ENCODE results near the gene FPR2. TPM values are rescaled to one million over a fixed set of nuclear protein-coding genes. Genes with fewer than 3 reads are reported as not detected.
"Not testable (repeated sequence)": the region's sequence is repeated elsewhere in the genome, so short reads cannot be mapped to it uniquely, and the experiment has no call there.

Gene FPR2
- total RNA-seq, 1 donor from 2014 or later, result 0.59 TPM

DNA sequence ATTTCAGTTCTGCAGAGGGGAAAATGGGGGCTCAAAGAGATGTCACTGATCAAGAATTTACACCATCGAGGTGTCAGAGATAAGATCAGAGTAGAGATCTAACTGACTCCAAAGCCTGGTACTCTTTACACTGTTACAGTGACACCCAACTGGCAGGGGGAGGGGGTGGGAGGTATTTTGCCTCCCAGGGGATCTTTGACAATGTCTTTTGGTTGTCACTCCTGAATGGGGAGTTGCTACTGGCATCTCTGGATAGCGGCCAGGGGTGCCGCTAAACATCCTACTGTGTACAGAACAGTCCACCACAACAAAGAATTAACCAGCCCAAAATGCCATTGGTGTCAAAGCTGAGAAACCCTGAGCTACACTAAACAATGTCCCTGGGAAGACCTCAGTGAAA is 37.1 kb downstream of the FPR2 start:
- DNase-seq (no peak), ATAC-seq (ENCODE audit: poor library complexity) (no peak)
- intact Hi-C loops (cut with DNase I), result no loop called here

DNA sequence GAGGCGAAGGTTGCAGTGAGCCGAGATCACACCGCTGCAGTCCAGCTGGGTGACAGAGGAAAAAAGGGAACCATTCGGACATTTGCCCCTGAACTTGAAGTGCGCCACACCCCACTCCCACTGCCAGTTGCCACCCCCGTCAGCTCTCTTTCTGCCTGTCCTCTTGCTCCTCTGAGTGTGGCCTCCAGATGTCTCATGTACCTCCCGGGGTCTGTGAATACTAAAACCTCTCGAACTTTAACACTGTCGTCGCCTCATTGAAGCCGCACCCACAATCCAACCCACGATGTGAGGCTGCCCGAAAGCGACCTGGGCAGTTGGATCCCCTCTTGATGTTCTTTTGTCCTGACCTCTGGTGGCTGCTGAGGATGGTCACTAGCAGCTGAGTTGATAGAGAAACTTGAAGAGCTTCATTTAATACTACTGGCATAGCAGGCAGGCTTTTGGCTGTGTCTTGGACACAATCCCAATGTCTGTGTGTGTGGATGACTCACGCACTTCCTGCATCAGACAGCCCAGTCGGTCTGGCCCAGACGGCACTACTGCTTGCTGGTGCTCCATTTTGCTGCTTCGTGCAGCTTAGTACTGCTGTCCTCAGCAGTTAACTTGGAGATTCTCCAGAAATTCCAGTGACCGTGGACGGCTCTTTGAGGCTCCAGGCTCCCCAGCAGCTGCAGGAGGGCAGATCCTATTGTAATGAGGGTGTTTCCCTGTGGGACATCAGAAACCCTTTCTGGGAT is 38.2 kb downstream of the FPR2 start:
- ATAC-seq (ENCODE audit: poor library complexity) (peak; percentile 93), DNase-seq (peak; percentile 92)
- intact Hi-C loops (cut with DNase I), result no loop called here

DNA sequence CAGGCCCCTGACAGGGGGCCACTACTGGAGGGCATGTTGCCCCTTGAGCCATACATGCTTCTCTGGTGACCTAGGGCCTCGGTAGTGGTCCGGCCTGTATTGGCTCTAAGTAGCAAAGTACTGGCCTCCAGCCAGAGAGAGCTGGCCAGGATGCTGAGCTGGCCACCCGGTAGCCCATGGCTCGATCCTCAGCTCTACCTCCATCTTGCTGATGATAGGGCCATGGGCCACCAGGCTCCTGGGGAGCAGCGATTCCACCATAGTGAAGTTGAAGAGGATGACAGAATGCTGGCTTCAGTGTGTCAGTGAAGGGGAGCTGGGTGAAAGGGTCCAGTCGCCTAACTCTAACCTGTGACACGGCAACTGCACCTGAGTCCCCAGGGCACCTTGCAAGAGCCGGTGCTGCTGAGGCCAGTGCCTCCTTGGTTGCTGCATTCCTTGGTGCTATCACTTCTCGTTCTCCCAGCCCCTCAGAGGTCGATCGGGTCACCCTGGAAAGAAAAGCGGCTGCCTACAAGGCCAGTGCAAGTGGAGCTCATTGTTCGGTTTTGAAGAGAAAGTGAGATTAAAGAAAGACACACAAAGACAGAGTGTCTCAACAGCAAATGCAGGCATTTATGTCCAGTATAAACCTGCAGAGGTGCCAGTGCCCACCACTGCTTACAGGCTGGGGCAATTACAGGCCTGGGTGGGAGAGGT is 38.9 kb downstream of the FPR2 start:
- intact Hi-C loops (cut with DNase I), result no loop called here
- ATAC-seq (ENCODE audit: poor library complexity), result peak; percentile 42
- peak; percentile 69 for DNase-seq

DNA sequence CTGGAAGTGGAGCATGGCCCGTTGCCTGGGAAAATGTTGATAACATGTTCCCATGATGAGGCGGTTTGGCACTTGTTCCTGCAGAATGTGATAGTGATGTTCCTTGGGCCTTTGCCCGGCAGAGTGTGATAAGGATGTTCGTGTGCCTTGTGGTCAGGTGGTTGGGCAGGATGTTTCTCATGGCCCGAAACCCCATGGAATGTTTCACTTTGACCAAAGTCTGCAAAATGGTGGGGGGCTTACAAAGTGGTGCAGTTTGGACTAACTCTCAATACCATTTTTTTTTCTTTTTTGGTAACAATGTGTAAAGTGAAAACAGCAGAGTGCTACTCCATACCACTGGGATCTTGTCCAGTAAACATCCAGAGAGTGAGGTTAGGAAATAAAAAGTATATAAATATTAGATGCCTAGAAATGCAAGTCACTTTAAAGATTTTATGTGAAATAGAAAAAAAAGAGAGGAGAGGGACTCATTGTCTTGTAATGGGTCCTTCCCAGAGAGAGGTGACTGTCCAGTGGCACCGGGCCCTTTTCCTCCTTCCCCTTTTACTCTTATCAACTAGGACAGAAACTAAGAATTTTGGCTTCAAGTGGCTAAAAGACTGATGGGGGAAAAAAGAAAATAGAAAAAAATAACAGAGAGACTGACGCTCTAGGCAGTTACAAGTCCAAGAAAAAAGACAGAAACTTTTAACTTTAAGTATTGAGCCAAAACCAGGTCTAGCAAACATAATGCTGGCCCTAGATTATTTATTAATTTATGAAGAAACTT is 39.7 kb downstream of the FPR2 start:
- intact Hi-C loops (cut with DNase I), result no loop called here
- ATAC-seq (ENCODE audit: poor library complexity) (peak; percentile 86), DNase-seq (peak; percentile 89)

GRCh38 chr19:51802775-51803174 is 41.8 kb downstream of the FPR2 start:
- intact Hi-C loops (cut with DNase I), result no loop called here
- no peak for DNase-seq
- ATAC-seq (ENCODE audit: poor library complexity), result no peak

DNA sequence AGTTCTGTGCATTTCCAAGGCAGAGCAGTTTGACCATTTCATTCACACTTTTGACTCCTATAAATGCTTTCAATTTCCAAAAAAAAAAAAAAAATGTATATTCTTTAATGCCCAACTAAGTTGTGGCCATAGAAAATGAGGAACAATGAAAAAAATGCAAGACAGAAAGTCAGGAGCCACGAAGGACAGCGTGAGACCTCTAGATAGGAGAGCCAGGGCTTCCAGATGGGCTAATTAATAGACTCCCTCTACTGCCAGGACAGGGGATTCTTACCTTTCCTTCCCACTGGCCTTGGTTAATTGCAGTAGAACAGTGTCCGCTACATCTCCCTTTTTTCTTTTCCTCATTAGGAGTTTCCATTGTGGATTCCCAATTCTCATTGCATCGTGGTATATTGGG is 42.5 kb downstream of the FPR2 start:
- no peak for ATAC-seq (ENCODE audit: poor library complexity)
- intact Hi-C loops (cut with DNase I), result no loop called here

DNA sequence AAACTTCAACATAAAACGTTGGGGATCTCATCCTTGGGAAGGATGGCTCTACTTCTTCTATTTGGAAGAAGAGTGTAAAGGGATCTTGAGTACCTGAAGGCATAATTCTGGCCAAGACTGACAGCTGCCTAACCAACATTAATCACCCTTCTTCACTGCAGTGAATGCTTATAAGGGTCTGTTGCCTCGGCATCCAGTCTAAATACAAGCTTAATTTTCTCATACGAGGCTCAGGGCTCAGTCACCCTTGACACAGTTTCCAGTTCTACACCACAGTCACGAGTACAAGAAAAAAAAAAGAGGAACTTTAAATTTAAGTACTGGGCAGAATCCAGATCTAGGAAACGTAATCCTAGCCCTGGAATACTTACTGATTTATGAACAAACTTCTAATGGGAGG is 43.0 kb downstream of the FPR2 start:
- no peak for DNase-seq
- intact Hi-C loops (cut with DNase I), result no loop called here
- ATAC-seq (ENCODE audit: poor library complexity), result no peak

More for the DNA sequence above, 42.5 kb downstream of the FPR2 start:
- no peak for DNase-seq

- ATAC-seq (ENCODE audit: poor library complexity); intact Hi-C loops (cut with DNase I); DNase-seq: not testable (repeated sequence)
These were observed 43.8 kb downstream of the FPR2 start for GRCh38 chr19:51804789-51805188.

GRCh38 chr19:51805396-51805795 is 44.4 kb downstream of the FPR2 start:
- intact Hi-C loops (cut with DNase I); DNase-seq; ATAC-seq (ENCODE audit: poor library complexity): not testable (repeated sequence)

DNA sequence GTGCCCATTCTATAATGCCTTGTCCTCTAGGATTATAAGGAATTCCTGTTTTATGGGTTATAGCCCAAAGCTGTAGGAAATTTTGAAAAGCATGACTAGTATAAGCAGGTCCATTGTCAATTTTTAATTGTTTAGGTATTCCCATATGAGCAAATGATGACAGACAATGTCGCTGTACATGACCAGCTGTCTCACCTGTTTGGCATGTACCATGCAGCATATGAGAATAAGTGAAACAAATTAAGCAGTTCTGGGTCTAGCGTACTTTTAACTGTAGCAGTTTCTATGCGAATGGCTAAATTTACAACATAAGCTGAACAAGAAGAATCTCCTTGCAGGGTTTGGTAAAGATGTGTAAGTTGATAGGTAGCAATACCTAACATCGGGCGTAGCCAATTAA is 45.6 kb downstream of the FPR2 start:
- DNase-seq; ATAC-seq (ENCODE audit: poor library complexity); intact Hi-C loops (cut with DNase I): not testable (repeated sequence)

GRCh38 chr19:51807111-51807701 is 46.2 kb downstream of the FPR2 start:
- peak; percentile 19 for ATAC-seq (ENCODE audit: poor library complexity)
- no peak for DNase-seq
- intact Hi-C loops (cut with DNase I), result no loop called here

- ATAC-seq (ENCODE audit: poor library complexity), result no peak
- intact Hi-C loops (cut with DNase I), result no loop called here
These were observed 46.9 kb downstream of the FPR2 start for GRCh38 chr19:51807925-51808324.

GRCh38 chr19:51808333-51808986 is 47.5 kb downstream of the FPR2 start:
- DNase-seq (no peak), ATAC-seq (ENCODE audit: poor library complexity) (no peak)
- intact Hi-C loops (cut with DNase I), result no loop called here

More at GRCh38 chr19:51807925-51808324, 46.9 kb downstream of the FPR2 start:
- no peak for DNase-seq

DNA sequence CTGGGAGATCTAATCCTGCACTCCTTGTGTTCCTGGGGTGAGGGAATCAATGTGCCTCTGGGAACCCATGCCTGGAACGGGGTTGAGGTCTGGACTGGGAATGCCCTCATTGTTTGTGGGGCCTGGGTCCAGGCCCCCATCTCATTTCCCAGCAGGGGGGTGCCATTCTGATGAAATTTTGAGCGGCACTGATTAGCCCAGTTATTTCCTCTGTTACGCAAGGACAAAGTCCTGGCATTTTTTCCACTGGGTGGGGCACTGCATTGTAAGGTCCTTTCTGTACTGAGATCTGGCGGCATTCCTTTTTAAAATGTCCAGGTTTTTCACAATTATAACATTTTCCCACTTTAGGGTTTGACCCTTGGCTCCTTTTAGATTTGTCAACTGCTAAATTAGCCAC is 48.8 kb downstream of the FPR2 start:
- no peak for DNase-seq
- ATAC-seq (ENCODE audit: poor library complexity), result no peak
- intact Hi-C loops (cut with DNase I), result loop anchor here (10.0 kb wide), 1 partner anchor 95 kb away; no protein-coding TSS in a partner anchor

DNA sequence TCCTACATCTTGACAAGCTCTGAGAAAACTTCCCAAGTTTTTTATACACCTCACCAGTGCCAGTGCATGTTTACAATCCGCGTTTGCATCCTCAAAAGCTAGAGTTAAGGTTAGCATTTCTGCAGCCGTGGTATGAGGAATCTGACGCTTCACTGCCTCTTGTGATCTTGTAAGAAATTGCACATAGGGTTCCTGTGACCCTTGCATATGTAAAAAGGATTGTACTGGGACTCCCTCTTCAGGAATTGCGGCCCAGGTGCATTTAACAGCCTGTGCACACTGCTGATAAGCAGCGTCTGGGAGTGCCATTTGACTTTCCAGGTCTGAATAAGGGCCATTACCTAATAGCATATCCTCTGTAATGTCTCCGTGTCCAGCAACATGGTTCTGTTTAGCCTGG is 49.2 kb downstream of the FPR2 start:
- intact Hi-C loops (cut with DNase I), result loop anchor here (10.0 kb wide), 1 partner anchor 95 kb away; no protein-coding TSS in a partner anchor
- peak; percentile 62 for ATAC-seq (ENCODE audit: poor library complexity)
- DNase-seq, result no peak

DNA sequence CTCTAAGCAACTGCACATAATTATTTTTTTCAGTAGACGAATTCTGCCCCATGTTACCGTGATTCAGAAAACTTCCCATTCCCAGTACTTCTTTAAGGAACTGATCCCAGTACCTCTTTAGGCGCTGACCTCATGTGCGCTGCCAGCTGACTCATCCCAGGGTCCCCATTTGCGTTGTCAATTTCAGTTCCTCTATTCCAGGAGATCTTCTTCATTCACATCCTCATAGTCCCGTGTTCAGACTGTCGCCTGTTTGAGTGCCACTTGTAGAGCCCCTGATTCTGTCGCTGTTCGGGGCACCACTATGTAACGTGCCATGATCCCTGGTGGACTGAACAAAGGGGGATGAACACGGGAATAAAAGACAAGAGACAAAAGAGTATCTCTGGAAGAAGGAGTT is 50.4 kb downstream of the FPR2 start:
- ATAC-seq (ENCODE audit: poor library complexity) (peak; percentile 59), DNase-seq (peak; percentile 61)
- intact Hi-C loops (cut with DNase I), result loop anchor here (10.0 kb wide), 1 partner anchor 97 kb away; no protein-coding TSS in a partner anchor

DNA sequence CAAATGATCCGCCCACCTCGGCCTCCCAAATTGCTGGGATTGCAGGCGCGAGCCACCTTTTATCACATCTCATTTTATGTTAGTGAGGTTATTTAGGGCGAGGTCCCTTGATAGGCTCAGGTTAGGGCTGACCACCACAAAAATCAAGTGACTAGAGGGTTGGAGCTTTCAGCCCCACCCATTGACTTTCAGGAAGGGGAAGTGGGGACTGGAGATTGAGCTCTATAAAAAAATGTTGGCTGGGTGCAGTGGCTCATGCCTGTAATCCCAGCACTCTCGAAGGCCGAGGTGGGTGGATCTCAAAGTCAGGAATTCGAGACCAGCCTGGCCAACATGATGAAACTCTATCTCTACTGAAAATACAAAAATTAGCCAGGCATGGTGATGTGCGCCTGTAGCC is 54.1 kb downstream of the FPR2 start:
- no peak for DNase-seq
- intact Hi-C loops (cut with DNase I), result loop anchor here (10.0 kb wide), 1 partner anchor 100 kb away; no protein-coding TSS in a partner anchor
- ATAC-seq (ENCODE audit: poor library complexity), result no peak

GRCh38 chr19:51816711-51817110 is 55.7 kb downstream of the FPR2 start:
- no peak for ATAC-seq (ENCODE audit: poor library complexity)
- intact Hi-C loops (cut with DNase I), result loop anchor here (10.0 kb wide), 1 partner anchor 102 kb away; no protein-coding TSS in a partner anchor
- DNase-seq, result no peak

Data from Right ventricle myocardium superior (tissue), 1 donor.